ENCODE results near the gene RFX4.

The RFX4 gene

GRCh38 chr12:106733660-106734059, 150.9 kb downstream of the RFX4 start:
- Histone ChIP-seq H3K79me2 (ENCODE audit: insufficient read depth, low read length) (no peaks in the 10 kb centered on the region), H3K9me3 (ENCODE audit: insufficient read depth, low read depth, low read length) (no peaks in the 10 kb centered on the region), H3K4me3 (ENCODE audit: low read length, poor library complexity, severe bottlenecking) (no peak overlapping the region), H3F3A (ENCODE audit: low read depth) (no peaks in the 10 kb centered on the region), H3K4me1 (ENCODE audit: insufficient read depth, low read length, poor library complexity, severe bottlenecking) (no peaks in the 10 kb centered on the region), H3K27me3 (ENCODE audit: insufficient read depth, low read length, poor library complexity, severe bottlenecking) (no peaks in the 10 kb centered on the region), H3K9ac (ENCODE audit: low read depth, low read length, poor library complexity, severe bottlenecking) (no peak overlapping the region), H3K36me3 (ENCODE audit: insufficient read depth, low read length) (no peaks in the 10 kb centered on the region), H3K9me2 (replicated peaks; ENCODE audit: low read depth, low read length) (no peaks in the 10 kb centered on the region), H3K4me2 (ENCODE audit: low read depth, low read length, poor library complexity, severe bottlenecking) (no peak overlapping the region), H2AFZ (ENCODE audit: low read length) (no peak overlapping the region), H4K20me1 (ENCODE audit: insufficient read depth, low read length, poor library complexity, severe bottlenecking) (no peaks in the 10 kb centered on the region)
- TF ChIP-seq CTCF (conservative IDR thresholded peaks at IDR 0.05; ENCODE audit: low read length) (no peak), EZH2phosphoT487 (IDR thresholded peaks at IDR 0.05; ENCODE audit: borderline replicate concordance) (no peak)

DNA sequence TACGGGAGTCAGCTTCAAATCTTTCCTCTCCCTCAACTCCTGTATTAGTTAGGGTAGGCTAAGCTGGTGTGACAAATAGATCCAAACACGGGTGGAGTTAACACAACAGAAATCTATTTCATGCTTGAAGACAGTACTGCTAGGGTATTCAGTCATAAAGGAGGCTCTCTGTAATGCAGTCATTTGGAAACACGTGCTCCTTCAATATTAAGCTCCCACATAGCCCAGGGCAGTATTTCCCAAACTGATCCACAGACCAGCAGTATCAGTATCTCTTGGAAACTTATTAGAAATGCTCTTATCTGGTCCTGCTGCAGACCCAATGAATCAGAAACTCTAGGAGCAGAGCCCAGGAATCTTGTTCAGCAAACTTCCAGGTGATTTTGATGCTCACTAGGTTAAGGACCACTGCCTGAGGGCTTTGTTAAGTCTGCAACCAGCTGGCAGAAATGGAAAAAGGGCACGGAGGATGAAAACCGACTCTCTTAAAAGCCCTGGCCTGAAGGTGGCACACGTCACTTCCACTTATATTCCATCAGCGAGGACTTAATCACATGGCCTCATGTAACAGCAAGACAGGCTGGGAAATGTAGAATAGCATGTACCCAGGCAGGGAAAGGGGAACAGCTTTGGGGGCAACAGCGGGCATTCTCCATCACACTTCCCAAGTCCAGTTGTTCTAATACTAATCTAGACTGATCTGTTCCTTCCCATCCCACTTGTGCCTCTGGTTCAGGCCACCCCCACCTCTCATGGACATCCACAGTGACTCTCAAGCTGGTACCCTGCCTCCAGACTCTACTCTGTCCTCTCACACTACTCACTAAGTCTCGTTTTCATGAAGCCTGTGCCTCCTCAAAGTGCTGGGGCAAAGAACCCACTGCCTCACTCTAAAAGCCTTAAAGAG, 153.5 kb downstream of the RFX4 start:
- Histone ChIP-seq H3K27me3 (ENCODE audit: insufficient read depth, low read length, poor library complexity, severe bottlenecking) (no peaks in the 10 kb centered on the region), H3K9me2 (replicated peaks; ENCODE audit: low read depth, low read length) (no peaks in the 10 kb centered on the region), H3K36me3 (ENCODE audit: insufficient read depth, low read length) (no peaks in the 10 kb centered on the region), H3K9me3 (ENCODE audit: insufficient read depth, low read depth, low read length) (no peaks in the 10 kb centered on the region), H3K9ac (ENCODE audit: low read depth, low read length, poor library complexity, severe bottlenecking) (no peak overlapping the region), H4K20me1 (ENCODE audit: insufficient read depth, low read length, poor library complexity, severe bottlenecking) (no peaks in the 10 kb centered on the region), H2AFZ (ENCODE audit: low read length) (no peak overlapping the region), H3K4me3 (ENCODE audit: low read length, poor library complexity, severe bottlenecking) (no peak overlapping the region), H3K4me1 (ENCODE audit: insufficient read depth, low read length, poor library complexity, severe bottlenecking) (no peaks in the 10 kb centered on the region), H3K4me2 (ENCODE audit: low read depth, low read length, poor library complexity, severe bottlenecking) (no peak overlapping the region), H3K79me2 (ENCODE audit: insufficient read depth, low read length) (no peaks in the 10 kb centered on the region), H3F3A (ENCODE audit: low read depth) (no peaks in the 10 kb centered on the region)
- no peak for TF ChIP-seq EZH2phosphoT487 (IDR thresholded peaks at IDR 0.05; ENCODE audit: borderline replicate concordance)
- TF ChIP-seq CTCF (conservative IDR thresholded peaks at IDR 0.05; ENCODE audit: low read length), result no peak

GRCh38 chr12:106739318-106739717, 156.5 kb downstream of the RFX4 start:
- Histone ChIP-seq H3K9me2 (replicated peaks; ENCODE audit: low read depth, low read length) (no peaks in the 10 kb centered on the region), H3K36me3 (ENCODE audit: insufficient read depth, low read length) (no peaks in the 10 kb centered on the region), H3K9ac (ENCODE audit: low read depth, low read length, poor library complexity, severe bottlenecking) (no peak overlapping the region), H4K20me1 (ENCODE audit: insufficient read depth, low read length, poor library complexity, severe bottlenecking) (no peaks in the 10 kb centered on the region), H3K9me3 (ENCODE audit: insufficient read depth, low read depth, low read length) (no peaks in the 10 kb centered on the region), H2AFZ (ENCODE audit: low read length) (no peak overlapping the region), H3F3A (ENCODE audit: low read depth) (no peaks in the 10 kb centered on the region), H3K79me2 (ENCODE audit: insufficient read depth, low read length) (no peaks in the 10 kb centered on the region), H3K4me3 (ENCODE audit: low read length, poor library complexity, severe bottlenecking) (no peak overlapping the region), H3K27me3 (ENCODE audit: insufficient read depth, low read length, poor library complexity, severe bottlenecking) (no peaks in the 10 kb centered on the region), H3K4me2 (ENCODE audit: low read depth, low read length, poor library complexity, severe bottlenecking) (no peak overlapping the region), H3K4me1 (ENCODE audit: insufficient read depth, low read length, poor library complexity, severe bottlenecking) (no peaks in the 10 kb centered on the region)
- no peak for TF ChIP-seq EZH2phosphoT487 (IDR thresholded peaks at IDR 0.05; ENCODE audit: borderline replicate concordance)

Measured in Loucy (cell line).